ENCODE data around the gene GYG2. TPM values are rescaled to one million over a fixed set of nuclear protein-coding genes. Genes with fewer than 3 reads are reported as not detected.

The GYG2 gene
- total and polyA plus RNA-seq, 2 donors (not counting 3 experiments of a cell fraction or from before 2014, with no cell fraction given), result 0.12 to 0.22 TPM

DNA sequence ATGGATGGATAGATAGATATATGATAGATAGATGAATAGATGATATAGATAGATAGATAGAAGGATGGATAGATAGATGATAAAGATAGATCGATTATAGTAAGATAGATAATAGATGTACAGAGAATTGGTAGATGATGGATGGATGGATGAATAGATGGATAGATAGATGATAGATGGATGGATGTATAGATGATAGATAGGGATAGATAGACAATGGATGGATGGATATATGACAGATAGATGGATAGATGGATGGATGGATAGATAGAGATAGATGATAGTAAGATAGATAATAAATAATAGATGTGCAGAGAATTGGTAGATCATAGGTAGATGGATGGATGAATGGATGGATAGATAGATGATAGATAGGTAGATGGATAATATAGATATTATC is 12.2 kb downstream of the GYG2 start:
- dilution Hi-C loops (cut with MboI; ENCODE audit: extremely low pct_ligation_motif_present, low sequenced_read_pairs), result no loop called here
- no peaks in the 10 kb centered on the region for H3K36me3 ChIP-seq (ENCODE audit: control insufficient read depth in 2 of 2, extremely low read depth in 1 of 2, insufficient read depth in 2 of 2, low read length in 2 of 2)
- CTCF ChIA-PET, result no interaction called here

More for the DNA sequence above, 12.2 kb downstream of the GYG2 start:
- no peaks in the 10 kb centered on the region for H3K27me3 ChIP-seq (ENCODE audit: control insufficient read depth in 2 of 2, insufficient read depth in 2 of 2, low read length in 2 of 2)
- no peak overlapping the region for H2AFZ ChIP-seq (ENCODE audit: low read depth, low read length)
- POLR2A ChIA-PET, result no interaction called here
- H3K9ac ChIP-seq (replicated peaks; ENCODE audit: extremely low read depth, insufficient read depth, low read length), result no peak overlapping the region
- intact Hi-C loops (cut with micrococcal nuclease), result no loop called here
- H3K9me3 ChIP-seq (replicated peaks; ENCODE audit: control insufficient read depth, insufficient read depth, low read length), result no peaks in the 10 kb centered on the region
- H3K4me1 ChIP-seq (ENCODE audit: control insufficient read depth, extremely low read depth, insufficient read depth, low read length), result no peaks in the 10 kb centered on the region
- DNase-seq (ENCODE audit: low read depth, low spot score) (no peak), FAIRE-seq (no peak)
- H3K4me2 ChIP-seq (ENCODE audit: insufficient read depth, low read length), result no peak overlapping the region
- H3K4me3 ChIP-seq (replicated peaks in 1 of 3; ENCODE audit: insufficient read depth in 1 of 3, low read depth in 1 of 3, low read length in 3 of 3), result no peak overlapping the region
- H4K20me1 ChIP-seq (replicated peaks; ENCODE audit: control insufficient read depth, extremely low read depth, insufficient read depth, low read length), result no peaks in the 10 kb centered on the region
- no TSS peak for BruUV-seq (replicated peaks)
- no peaks in the 10 kb centered on the region for H3K79me2 ChIP-seq (ENCODE audit: control insufficient read depth, insufficient read depth, low read length)
- TF ChIP-seq EZH2 (IDR thresholded peaks at IDR 0.05; ENCODE audit: borderline replicate concordance, low read depth, low read length, severe bottlenecking) (no peak), MYC (IDR thresholded peaks at IDR 0.05; ENCODE audit: low read depth, low read length) (no peak), POLR2AphosphoS5 (IDR thresholded peaks at IDR 0.05; ENCODE audit: insufficient read depth, low read depth, low read length) (no peak), JUN (IDR thresholded peaks at IDR 0.05; ENCODE audit: borderline replicate concordance, insufficient read depth, insufficient read length, low read depth) (no peak), FOS (IDR thresholded peaks at IDR 0.05; ENCODE audit: borderline replicate concordance, insufficient read depth, low read length) (no peak), POLR2A (IDR thresholded peaks at IDR 0.05; ENCODE audit: low read depth, low read length) (no peak), GATA2 (IDR thresholded peaks at IDR 0.05; ENCODE audit: insufficient read depth, insufficient read length, low read depth, low read length) (no peak)
- TF ChIP-seq, protein P1, sequence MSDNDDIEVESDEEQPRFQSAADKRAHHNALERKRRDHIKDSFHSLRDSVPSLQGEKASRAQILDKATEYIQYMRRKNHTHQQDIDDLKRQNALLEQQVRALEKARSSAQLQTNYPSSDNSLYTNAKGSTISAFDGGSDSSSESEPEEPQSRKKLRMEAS (IDR thresholded peaks at IDR 0.05; ENCODE audit: insufficient read depth, insufficient read length), result no peak
- TF ChIP-seq, protein P2, sequence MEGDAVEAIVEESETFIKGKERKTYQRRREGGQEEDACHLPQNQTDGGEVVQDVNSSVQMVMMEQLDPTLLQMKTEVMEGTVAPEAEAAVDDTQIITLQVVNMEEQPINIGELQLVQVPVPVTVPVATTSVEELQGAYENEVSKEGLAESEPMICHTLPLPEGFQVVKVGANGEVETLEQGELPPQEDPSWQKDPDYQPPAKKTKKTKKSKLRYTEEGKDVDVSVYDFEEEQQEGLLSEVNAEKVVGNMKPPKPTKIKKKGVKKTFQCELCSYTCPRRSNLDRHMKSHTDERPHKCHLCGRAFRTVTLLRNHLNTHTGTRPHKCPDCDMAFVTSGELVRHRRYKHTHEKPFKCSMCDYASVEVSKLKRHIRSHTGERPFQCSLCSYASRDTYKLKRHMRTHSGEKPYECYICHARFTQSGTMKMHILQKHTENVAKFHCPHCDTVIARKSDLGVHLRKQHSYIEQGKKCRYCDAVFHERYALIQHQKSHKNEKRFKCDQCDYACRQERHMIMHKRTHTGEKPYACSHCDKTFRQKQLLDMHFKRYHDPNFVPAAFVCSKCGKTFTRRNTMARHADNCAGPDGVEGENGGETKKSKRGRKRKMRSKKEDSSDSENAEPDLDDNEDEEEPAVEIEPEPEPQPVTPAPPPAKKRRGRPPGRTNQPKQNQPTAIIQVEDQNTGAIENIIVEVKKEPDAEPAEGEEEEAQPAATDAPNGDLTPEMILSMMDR (IDR thresholded peaks at IDR 0.05; ENCODE audit: extremely low read depth in 1 of 2, insufficient read depth in 1 of 2, low read depth in 1 of 2, low read length in 2 of 2), result no peak
- no peak overlapping the region for H3K27ac ChIP-seq (ENCODE audit: insufficient read depth, low read depth, low read length)
- no peaks in the 10 kb centered on the region for H3K9me1 ChIP-seq (replicated peaks; ENCODE audit: control insufficient read depth, extremely low read depth, insufficient read depth, low read length)
